Upper lobe of right lung (tissue), 1 donor: ENCODE data around the gene SCN10A. TPM values are rescaled to one million over a fixed set of nuclear protein-coding genes. Genes with fewer than 3 reads are reported as not detected.

Source experiments
- ATAC-seq: fragments of 200-7000 bp; cut with Tn5 transposase; one replicate; pipeline ENCODE4 v1.9.1; 2020; ENCODE audit warnings: mild to moderate bottlenecking, moderate library complexity
- DNase-seq: peaks from one replicate; pipeline ENCODE4 v3.0.0-alpha.2; 2020
- H3K27ac ChIP-seq: fragments of 200-600 bp; one replicate; pipeline ENCODE4 v1.8.0; 2022
- H3K27me3 ChIP-seq: fragments of 200-600 bp; one replicate; pipeline ENCODE4 v1.8.0; 2022; ENCODE audit warnings: mild to moderate bottlenecking
- H3K36me3 ChIP-seq: fragments of 200-600 bp; one replicate; pipeline ENCODE4 v1.8.0; 2022
- H3K4me1 ChIP-seq: fragments of 200-600 bp; one replicate; pipeline ENCODE4 v1.8.0; 2022
- H3K4me3 ChIP-seq: fragments of 200-600 bp; one replicate; pipeline ENCODE4 v1.8.0; 2022; ENCODE audit warnings: mild to moderate bottlenecking
- H3K9me3 ChIP-seq: fragments of 200-600 bp; one replicate; pipeline ENCODE4 v1.8.0; 2022
- intact Hi-C: fragments of 100-400 bp; cut with DNase I; formaldehyde crosslinking; loops from one replicate; pipeline ENCODE4 v1.11.0; 2022
- total RNA-seq: library from RNA; stranded (reverse); fragmentation: NEBNext Ultra II Directional; extraction: Animal tissue kit (Norgen Biotek cat#: 25700); gene quantifications from one replicate; pipeline ENCODE4 v1.2.1, GENCODE V29; 2021
- TF ChIP-seq, protein P1 (sequence below): fragments of 200-600 bp; IDR thresholded peaks from one replicate; pipeline ENCODE4 v1.8.0; 2022; ENCODE audit warnings: antibody characterized with exemption
- donor health status: DM: no; HTN: yes; CAD: no; lungs with severe emphysema.

The SCN10A gene
- total RNA-seq, 1 donor from 2014 or later, result not detected

GRCh38 chr3:38755130-38755529 is 60.9 kb downstream of the SCN10A start:
- H3K27me3 ChIP-seq, result no peaks in the 10 kb centered on the region
- H3K27ac ChIP-seq, result no peak overlapping the region
- H3K9me3 ChIP-seq, result no peaks in the 10 kb centered on the region
- no peaks in the 10 kb centered on the region for H3K36me3 ChIP-seq
- intact Hi-C loops, result no loop called here
- no peak for ATAC-seq
- TF ChIP-seq, protein P1, sequence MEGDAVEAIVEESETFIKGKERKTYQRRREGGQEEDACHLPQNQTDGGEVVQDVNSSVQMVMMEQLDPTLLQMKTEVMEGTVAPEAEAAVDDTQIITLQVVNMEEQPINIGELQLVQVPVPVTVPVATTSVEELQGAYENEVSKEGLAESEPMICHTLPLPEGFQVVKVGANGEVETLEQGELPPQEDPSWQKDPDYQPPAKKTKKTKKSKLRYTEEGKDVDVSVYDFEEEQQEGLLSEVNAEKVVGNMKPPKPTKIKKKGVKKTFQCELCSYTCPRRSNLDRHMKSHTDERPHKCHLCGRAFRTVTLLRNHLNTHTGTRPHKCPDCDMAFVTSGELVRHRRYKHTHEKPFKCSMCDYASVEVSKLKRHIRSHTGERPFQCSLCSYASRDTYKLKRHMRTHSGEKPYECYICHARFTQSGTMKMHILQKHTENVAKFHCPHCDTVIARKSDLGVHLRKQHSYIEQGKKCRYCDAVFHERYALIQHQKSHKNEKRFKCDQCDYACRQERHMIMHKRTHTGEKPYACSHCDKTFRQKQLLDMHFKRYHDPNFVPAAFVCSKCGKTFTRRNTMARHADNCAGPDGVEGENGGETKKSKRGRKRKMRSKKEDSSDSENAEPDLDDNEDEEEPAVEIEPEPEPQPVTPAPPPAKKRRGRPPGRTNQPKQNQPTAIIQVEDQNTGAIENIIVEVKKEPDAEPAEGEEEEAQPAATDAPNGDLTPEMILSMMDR, result no peak
- no peak for DNase-seq
- H3K4me3 ChIP-seq, result no peak overlapping the region
- no peaks in the 10 kb centered on the region for H3K4me1 ChIP-seq

DNA sequence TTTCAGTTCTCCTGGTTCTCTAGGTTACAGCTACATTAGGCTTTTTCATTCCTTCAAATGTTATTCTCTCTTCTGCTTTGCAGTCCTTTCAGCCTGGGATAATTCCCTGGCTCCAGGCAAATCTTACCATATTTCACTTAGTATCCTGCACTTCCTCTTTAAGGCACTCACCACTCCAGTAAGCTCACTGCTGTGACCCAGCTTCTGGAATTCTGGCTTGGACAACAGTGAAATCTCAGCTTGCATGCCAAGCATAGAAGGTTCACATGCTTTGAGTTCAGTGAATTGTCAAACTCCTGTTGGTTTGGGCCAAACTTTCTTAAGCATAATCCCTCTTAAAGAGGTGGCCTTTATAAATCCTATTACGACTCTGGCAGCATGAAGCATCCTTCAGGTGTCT is 69.4 kb downstream of the SCN10A start:
- no peak for ATAC-seq
- Histone ChIP-seq H3K36me3 (no peaks in the 10 kb centered on the region), H3K27me3 (no peaks in the 10 kb centered on the region), H3K27ac (no peak overlapping the region), H3K9me3 (no peaks in the 10 kb centered on the region), H3K4me1 (no peaks in the 10 kb centered on the region), H3K4me3 (no peak overlapping the region)
- TF ChIP-seq, protein P1, result no peak
- intact Hi-C loops, result no loop called here
- no peak for DNase-seq

- Histone ChIP-seq H3K4me3 (no peak overlapping the region), H3K27me3 (no peaks in the 10 kb centered on the region), H3K4me1 (no peaks in the 10 kb centered on the region), H3K36me3 (no peaks in the 10 kb centered on the region), H3K9me3 (no peaks in the 10 kb centered on the region), H3K27ac (no peak overlapping the region)
- TF ChIP-seq, protein P1, result no peak
- ATAC-seq, result no peak
- no peak for DNase-seq
- intact Hi-C loops, result no loop called here
Measured at GRCh38 chr3:38743043-38743442, 73.0 kb downstream of the SCN10A start.

DNA sequence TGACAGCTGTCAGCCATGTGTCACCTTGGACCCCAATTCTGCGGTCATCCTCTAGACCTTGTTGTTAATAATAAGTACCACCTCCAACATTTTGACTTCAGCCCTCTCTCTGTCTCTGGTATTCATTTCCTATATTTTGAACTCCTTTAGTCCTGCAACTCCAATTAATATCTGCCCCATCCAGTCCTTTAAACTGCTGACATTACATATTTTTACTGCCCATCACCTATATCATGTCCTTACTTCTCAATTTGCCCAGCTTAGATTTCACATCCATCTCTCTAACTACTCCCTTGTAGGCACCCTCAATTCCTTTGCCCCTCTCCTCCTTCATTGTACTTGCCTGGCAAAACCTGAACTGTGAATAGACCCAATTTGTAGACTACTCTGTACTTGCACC is 73.5 kb downstream of the SCN10A start:
- DNase-seq (no peak), ATAC-seq (no peak)
- intact Hi-C loops, result no loop called here
- TF ChIP-seq, protein P1, result no peak
- H3K36me3 ChIP-seq, result no peaks in the 10 kb centered on the region
- H3K9me3 ChIP-seq, result no peaks in the 10 kb centered on the region
- no peak overlapping the region for H3K27ac ChIP-seq
- no peak overlapping the region for H3K4me3 ChIP-seq
- no peaks in the 10 kb centered on the region for H3K4me1 ChIP-seq
- no peaks in the 10 kb centered on the region for H3K27me3 ChIP-seq

- H3K27ac ChIP-seq, result no peak overlapping the region
- TF ChIP-seq, protein P1, result no peak
- no peaks in the 10 kb centered on the region for H3K27me3 ChIP-seq
- H3K9me3 ChIP-seq, result no peaks in the 10 kb centered on the region
- no peaks in the 10 kb centered on the region for H3K4me1 ChIP-seq
- DNase-seq, result no peak
- H3K36me3 ChIP-seq, result no peaks in the 10 kb centered on the region
- no peak overlapping the region for H3K4me3 ChIP-seq
- intact Hi-C loops, result no loop called here
- ATAC-seq, result no peak
Measured at GRCh38 chr3:38740537-38740936, 75.5 kb downstream of the SCN10A start.

DNA sequence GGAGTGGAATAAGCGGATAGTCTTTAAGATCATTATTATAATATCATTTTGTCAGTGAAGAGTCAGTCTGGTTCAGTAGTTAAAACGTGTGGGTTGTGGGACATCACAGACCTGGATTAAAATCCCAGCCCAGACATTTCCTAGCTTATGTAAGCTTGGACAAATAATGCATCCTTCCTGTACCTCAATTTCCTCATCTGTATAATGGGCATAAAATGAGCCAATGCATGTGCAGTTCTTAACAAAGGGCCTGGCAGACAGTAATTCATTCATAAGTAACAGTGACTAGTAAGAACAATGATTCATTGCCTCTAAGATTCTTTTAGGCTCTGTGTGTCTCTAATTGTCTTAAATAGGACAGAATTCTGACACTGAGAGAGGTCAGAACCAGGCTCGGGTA is 76.1 kb downstream of the SCN10A start:
- Histone ChIP-seq H3K27ac (no peak overlapping the region), H3K4me3 (no peak overlapping the region), H3K27me3 (no peaks in the 10 kb centered on the region), H3K36me3 (no peaks in the 10 kb centered on the region), H3K4me1 (no peaks in the 10 kb centered on the region), H3K9me3 (no peaks in the 10 kb centered on the region)
- no peak for ATAC-seq
- intact Hi-C loops, result no loop called here
- TF ChIP-seq, protein P1, result no peak
- no peak for DNase-seq
